Neuronal stem cell (in vitro differentiated cells): Measurements from ENCODE around the gene ASH1L.
"Not testable (repeated sequence)": the region's sequence is repeated elsewhere in the genome, so short reads cannot be mapped to it uniquely, and the experiment has no call there.

Source experiments
- DNase-seq: peaks from one replicate; pipeline ENCODE4 v3.0.0-alpha.2; 2013; ENCODE audit warnings: low spot score
- H2AFZ ChIP-seq: one replicate; pipeline ENCODE4 v1.6.1; 2013; ENCODE audit warnings: mild to moderate bottlenecking, low read length, inconsistent platforms
- H2AK5ac ChIP-seq: 2 replicates; pipeline ENCODE4 v1.6.1; 2013; ENCODE audit warnings: low read depth, mild to moderate bottlenecking, inconsistent platforms, low read length, moderate library complexity, mixed read lengths
- H2BK120ac ChIP-seq: 2 replicates; pipeline ENCODE4 v1.6.1; 2013; ENCODE audit warnings: low read depth, mild to moderate bottlenecking, inconsistent platforms, low read length, moderate library complexity, mixed read lengths
- H2BK12ac ChIP-seq: one replicate; pipeline ENCODE4 v1.6.1; 2013; ENCODE audit warnings: low read length, inconsistent platforms
- H2BK15ac ChIP-seq: 2 replicates; pipeline ENCODE4 v1.6.1; 2013; ENCODE audit warnings: mild to moderate bottlenecking, low read length, inconsistent platforms, mixed read lengths
- H2BK5ac ChIP-seq: one replicate; pipeline ENCODE4 v1.6.1; 2013; ENCODE audit warnings: inconsistent platforms, mild to moderate bottlenecking, low read length, moderate library complexity
- H3K14ac ChIP-seq: one replicate; pipeline ENCODE4 v1.6.1; 2013; ENCODE audit warnings: low read length, inconsistent platforms
- H3K18ac ChIP-seq: 2 replicates; pipeline ENCODE4 v1.6.1; 2013; ENCODE audit warnings: low read length, inconsistent platforms
- H3K23ac ChIP-seq: 2 replicates; pipeline ENCODE4 v1.6.1; 2013; ENCODE audit warnings: low read depth, mild to moderate bottlenecking, mixed read lengths, low read length, inconsistent platforms; ENCODE audit not compliant: poor library complexity
- H3K27ac ChIP-seq: replicated peaks from 3 replicates; pipeline ENCODE4 v1.5.1; 2013; ENCODE audit warnings: low read length, inconsistent platforms
- H3K27me3 ChIP-seq, 3 experiments: 2 replicates each; pipeline ENCODE4 v1.6.1; 2013; ENCODE audit warnings: low read length in 3 of 3, mild to moderate bottlenecking in 2 of 3, inconsistent platforms in 1 of 3, low read depth in 1 of 3, mixed read lengths in 1 of 3, moderate library complexity in 1 of 3; ENCODE audit not compliant: control insufficient read depth in 3 of 3, insufficient read depth in 3 of 3
- H3K36me3 ChIP-seq, 2 donors: replicated peaks in 1 of 2; 2 replicates each; pipeline ENCODE4 v1.6.1; 2013; ENCODE audit warnings: low read length in 2 of 2; ENCODE audit not compliant: control insufficient read depth in 2 of 2, insufficient read depth in 2 of 2
- H3K4ac ChIP-seq: 2 replicates; pipeline ENCODE4 v1.6.1; 2013; ENCODE audit warnings: inconsistent platforms, mild to moderate bottlenecking, low read length, moderate library complexity
- H3K4me1 ChIP-seq, 2 donors: 1 replicate in 1 of 2; 2 replicates in 1 of 2; pipeline ENCODE4 v1.6.1; 2013; ENCODE audit warnings: low read length in 2 of 2, low read depth in 1 of 2; ENCODE audit not compliant: control insufficient read depth in 2 of 2, insufficient read depth in 1 of 2
- H3K4me2 ChIP-seq: one replicate; pipeline ENCODE4 v1.6.1; 2013; ENCODE audit warnings: mild to moderate bottlenecking, low read length, inconsistent platforms; ENCODE audit not compliant: insufficient read depth, poor library complexity, severe bottlenecking
- H3K4me3 ChIP-seq, 2 donors: 2 replicates each; pipeline ENCODE4 v1.5.1; 2013; ENCODE audit warnings: low read length in 2 of 2, mild to moderate bottlenecking in 2 of 2, inconsistent platforms in 1 of 2, moderate library complexity in 1 of 2
- H3K79me1 ChIP-seq: one replicate; pipeline ENCODE4 v1.6.1; 2013; ENCODE audit warnings: low read depth, mild to moderate bottlenecking, inconsistent platforms, low read length, moderate library complexity
- H3K9ac ChIP-seq: one replicate; pipeline ENCODE4 v1.6.1; 2013; ENCODE audit warnings: mild to moderate bottlenecking, low read depth, low read length, inconsistent platforms; ENCODE audit not compliant: poor library complexity
- H3K9me3 ChIP-seq, 2 donors: replicated peaks in 1 of 2; 2 replicates each; pipeline versions ENCODE3 to v1.6.1; 2013; ENCODE audit warnings: low read length in 2 of 2, mild to moderate bottlenecking in 2 of 2, inconsistent platforms in 1 of 2, low read depth in 1 of 2, mixed read lengths in 1 of 2, moderate library complexity in 1 of 2; ENCODE audit not compliant: control insufficient read depth in 2 of 2, insufficient read depth in 1 of 2
- H4K8ac ChIP-seq: one replicate; pipeline ENCODE4 v1.6.1; 2013; ENCODE audit warnings: low read depth, mild to moderate bottlenecking, inconsistent platforms, low read length, moderate library complexity
- H4K91ac ChIP-seq: one replicate; pipeline ENCODE4 v1.6.1; 2013; ENCODE audit warnings: low read length, low read depth, mild to moderate bottlenecking, inconsistent platforms; ENCODE audit not compliant: poor library complexity
- WGBS, 2 donors: extraction: QIAGEN DNeasy Blood & Tissue Kit; methylation state at CpG; one replicate each; pipeline ENCODE4 v1.1.7; 2013; ENCODE audit warnings: missing lambda C conversion rate in 2 of 2, mixed read lengths in 1 of 2; ENCODE audit not compliant: insufficient read length in 2 of 2, insufficient replicate concordance in 1 of 2; ENCODE audit errors: extremely low coverage in 2 of 2; 5-methylcytosine and 5-hydroxymethylcytosine counted together

ASH1L gene

DNA sequence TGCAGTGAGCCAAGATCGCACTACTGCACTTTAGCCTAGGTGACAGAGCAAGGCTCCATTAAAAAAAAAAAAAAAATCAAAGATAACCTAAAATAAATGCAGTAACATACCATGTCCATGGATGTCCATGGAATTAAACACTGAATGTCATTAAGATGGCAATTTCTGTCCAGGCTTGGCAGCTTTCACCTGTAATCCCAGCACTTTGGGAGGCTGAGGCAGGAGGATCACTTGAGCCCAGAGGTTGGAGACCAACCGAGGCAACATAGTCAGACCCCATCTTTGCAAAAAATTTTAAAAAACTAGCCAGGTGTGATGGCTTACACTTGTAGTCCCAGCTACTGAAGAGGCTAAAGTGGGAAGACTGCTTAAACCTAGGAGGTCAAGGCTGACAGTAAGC, 141.8 kb downstream of the ASH1L start:
- no peak overlapping the region for H3K4me2 ChIP-seq
- no peak overlapping the region for H3K4ac ChIP-seq
- DNase-seq: no peak
- no peak overlapping the region for H2BK12ac ChIP-seq
- H3K79me1 ChIP-seq: no peaks in the 10 kb centered on the region
- no peak overlapping the region for H4K8ac ChIP-seq
- H2BK5ac ChIP-seq: no peak overlapping the region
- H3K23ac ChIP-seq: no peak overlapping the region
- peaks cover 0 to 23% of the 10 kb centered on the region in 2 donors for H3K36me3 ChIP-seq
- no peak overlapping the region for H3K18ac ChIP-seq
- H3K27ac ChIP-seq: no peak overlapping the region
- no peaks in the 10 kb centered on the region for H3K27me3 ChIP-seq
- H3K4me3 ChIP-seq: no peak overlapping the region
- no peak overlapping the region for H4K91ac ChIP-seq
- H2BK15ac ChIP-seq: no peak overlapping the region
- no peak overlapping the region for H2AK5ac ChIP-seq
- no peaks in the 10 kb centered on the region for H3K4me1 ChIP-seq
- no peaks in the 10 kb centered on the region for H3K9me3 ChIP-seq
- H3K14ac ChIP-seq: no peak overlapping the region
- H3K9ac ChIP-seq: no peak overlapping the region
- no peak overlapping the region for H2BK120ac ChIP-seq
- WGBS, 2 donors: no CpG with 5 or more reads among the region's 2 CpGs
- no peak overlapping the region for H2AFZ ChIP-seq

DNA sequence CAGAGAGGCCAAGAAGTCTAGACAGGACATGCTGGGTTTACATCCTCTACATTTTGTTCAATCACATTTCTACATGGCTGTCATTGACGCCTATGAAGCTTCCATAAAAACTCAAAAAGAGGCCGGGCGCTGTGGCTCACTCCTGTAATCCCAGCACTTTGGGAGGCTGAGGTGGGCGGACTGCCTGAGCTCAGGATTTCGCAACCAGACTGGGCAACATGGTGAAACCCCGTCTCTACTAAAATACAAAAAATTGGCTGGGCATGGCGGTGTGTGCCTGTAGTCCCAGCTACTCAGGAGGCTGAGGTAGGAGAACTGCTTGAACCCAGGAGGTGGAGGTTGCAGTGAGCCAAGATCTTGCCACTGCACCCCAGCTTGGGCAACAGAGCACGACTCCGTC, 150.8 kb downstream of the ASH1L start:
- DNase-seq: not testable (repeated sequence)

DNA sequence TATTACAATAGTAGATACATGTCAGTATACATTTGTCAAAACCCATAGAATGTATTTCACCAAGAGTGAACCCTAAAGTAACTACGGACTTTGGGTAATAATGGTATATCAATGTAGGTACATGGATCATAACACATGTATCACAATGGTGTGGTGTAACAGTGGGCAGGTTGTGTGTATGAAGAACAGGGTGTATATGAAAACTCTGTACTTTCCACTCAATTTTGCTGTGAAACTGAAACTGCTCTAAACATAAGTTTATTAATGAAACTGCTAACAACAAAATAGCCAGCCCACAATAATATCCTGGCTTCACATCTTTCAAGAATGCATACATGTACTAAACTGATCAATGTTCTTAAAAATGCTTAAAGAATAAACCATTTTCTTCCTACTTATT, 151.7 kb downstream of the ASH1L start:
- no peak overlapping the region for H2BK5ac ChIP-seq
- peaks cover 0 to 72% of the 10 kb centered on the region in 2 donors for H3K36me3 ChIP-seq
- no peak overlapping the region for H2AFZ ChIP-seq
- no peaks in the 10 kb centered on the region for H3K9me3 ChIP-seq
- H3K4me3 ChIP-seq: no peak overlapping the region
- H3K14ac ChIP-seq: no peak overlapping the region
- no peak overlapping the region for H4K8ac ChIP-seq
- no peak overlapping the region for H4K91ac ChIP-seq
- H3K18ac ChIP-seq: no peak overlapping the region
- no peak overlapping the region for H2BK15ac ChIP-seq
- no peak overlapping the region for H3K27ac ChIP-seq
- no peak overlapping the region for H3K23ac ChIP-seq
- no peak overlapping the region for H2BK12ac ChIP-seq
- H2AK5ac ChIP-seq: no peak overlapping the region
- no peaks in the 10 kb centered on the region for H3K79me1 ChIP-seq
- H3K4me2 ChIP-seq: no peak overlapping the region
- no peak for DNase-seq
- H3K27me3 ChIP-seq: no peaks in the 10 kb centered on the region
- no peaks in the 10 kb centered on the region for H3K4me1 ChIP-seq
- no CpG with 5 or more reads among the region's 1 CpG for WGBS, 2 donors
- no peak overlapping the region for H2BK120ac ChIP-seq
- no peak overlapping the region for H3K9ac ChIP-seq
- no peak overlapping the region for H3K4ac ChIP-seq

More for the DNA sequence above, 150.8 kb downstream of the ASH1L start:
- no CpG with 5 or more reads among the region's 9 CpGs for WGBS, 2 donors
- not testable (repeated sequence) for H3K14ac ChIP-seq, H3K9ac ChIP-seq, H2BK12ac ChIP-seq, H2AK5ac ChIP-seq, H3K4ac ChIP-seq, H3K9me3 ChIP-seq, H2BK15ac ChIP-seq, H3K4me1 ChIP-seq, H3K27ac ChIP-seq, H2BK120ac ChIP-seq, H3K4me3 ChIP-seq, H3K4me2 ChIP-seq, H3K27me3 ChIP-seq, H2AFZ ChIP-seq, H2BK5ac ChIP-seq, H3K79me1 ChIP-seq, H4K91ac ChIP-seq, H3K23ac ChIP-seq, H3K18ac ChIP-seq, H4K8ac ChIP-seq
- H3K36me3 ChIP-seq: peaks cover 0 to 68% of the 10 kb centered on the region in 2 donors

DNA sequence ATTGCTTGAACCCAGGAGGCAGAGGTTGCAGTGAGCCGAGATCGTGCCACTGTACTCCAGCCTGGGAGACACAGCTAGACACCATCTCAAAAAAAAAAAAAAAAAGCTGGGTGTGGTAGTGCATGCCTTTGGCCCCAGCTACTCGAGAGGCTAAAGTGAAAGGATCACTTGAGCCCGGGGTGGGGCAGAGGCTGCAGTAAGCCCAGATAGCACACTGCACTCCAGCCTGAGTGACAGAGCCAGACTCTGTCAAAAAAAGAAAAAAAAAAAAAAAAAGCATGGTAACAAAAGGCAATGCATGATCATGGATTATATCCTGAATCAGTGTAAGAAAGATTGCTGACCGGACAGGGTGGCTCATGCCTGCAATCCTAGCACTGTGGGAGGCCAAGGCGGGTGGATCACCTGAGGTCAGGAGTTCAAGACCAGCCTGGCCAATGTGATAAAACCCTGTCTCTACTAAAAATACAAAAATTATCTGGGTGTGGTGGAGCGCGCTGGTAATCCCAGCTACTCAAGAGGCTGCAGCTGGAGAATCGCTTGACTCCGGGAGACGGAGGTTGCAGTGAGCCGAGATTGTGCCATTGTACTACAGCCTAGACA, 165.6 kb downstream of the ASH1L start:
- no peak overlapping the region for H2BK120ac ChIP-seq
- H2BK15ac ChIP-seq: no peak overlapping the region
- H3K27me3 ChIP-seq: no peaks in the 10 kb centered on the region
- H4K8ac ChIP-seq: no peak overlapping the region
- H2AK5ac ChIP-seq: no peak overlapping the region
- no peaks in the 10 kb centered on the region for H3K4me1 ChIP-seq
- H3K4me3 ChIP-seq: no peak overlapping the region
- H3K27ac ChIP-seq: no peak overlapping the region
- no peaks in the 10 kb centered on the region for H3K79me1 ChIP-seq
- H3K18ac ChIP-seq: no peak overlapping the region
- H4K91ac ChIP-seq: no peak overlapping the region
- H3K4me2 ChIP-seq: no peak overlapping the region
- peaks cover 3 to 52% of the 10 kb centered on the region in 2 donors for H3K36me3 ChIP-seq
- H2AFZ ChIP-seq: no peak overlapping the region
- no CpG with 5 or more reads among the region's 12 CpGs for WGBS, 2 donors
- no peak overlapping the region for H3K14ac ChIP-seq
- H3K4ac ChIP-seq: no peak overlapping the region
- H3K9me3 ChIP-seq: no peaks in the 10 kb centered on the region
- H3K23ac ChIP-seq: no peak overlapping the region
- no peak overlapping the region for H2BK5ac ChIP-seq
- no peak overlapping the region for H3K9ac ChIP-seq
- no peak overlapping the region for H2BK12ac ChIP-seq
- DNase-seq: no peak
